Amniotic epithelial cell (primary cell): Measurements from ENCODE around the gene CHCHD6.

Experiments used
- DNase-seq: peaks from one replicate; pipeline ENCODE4 v3.0.0-alpha.2; 2010; ENCODE audit warnings: low read depth

The CHCHD6 gene

DNA sequence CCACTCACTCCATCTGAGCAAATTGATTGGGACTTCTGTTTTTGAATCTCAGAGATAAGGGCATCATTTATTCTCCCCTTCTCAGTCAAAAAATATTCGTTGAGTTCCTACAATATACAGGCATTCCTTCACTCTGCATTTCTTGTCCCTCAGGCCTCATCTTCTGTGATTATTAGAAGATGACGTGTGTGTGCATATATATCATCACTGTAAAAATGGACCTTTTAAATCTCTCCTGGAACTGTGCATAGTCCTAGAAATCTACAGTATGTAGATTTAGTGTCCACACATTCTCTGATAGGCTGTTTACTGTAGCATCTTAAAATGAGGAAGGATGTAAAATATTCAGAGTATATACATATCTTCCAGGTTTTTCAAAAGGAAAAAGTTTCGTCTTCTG lies 235.7 kb downstream of the CHCHD6 start:
- DNase-seq, result no peak

DNA sequence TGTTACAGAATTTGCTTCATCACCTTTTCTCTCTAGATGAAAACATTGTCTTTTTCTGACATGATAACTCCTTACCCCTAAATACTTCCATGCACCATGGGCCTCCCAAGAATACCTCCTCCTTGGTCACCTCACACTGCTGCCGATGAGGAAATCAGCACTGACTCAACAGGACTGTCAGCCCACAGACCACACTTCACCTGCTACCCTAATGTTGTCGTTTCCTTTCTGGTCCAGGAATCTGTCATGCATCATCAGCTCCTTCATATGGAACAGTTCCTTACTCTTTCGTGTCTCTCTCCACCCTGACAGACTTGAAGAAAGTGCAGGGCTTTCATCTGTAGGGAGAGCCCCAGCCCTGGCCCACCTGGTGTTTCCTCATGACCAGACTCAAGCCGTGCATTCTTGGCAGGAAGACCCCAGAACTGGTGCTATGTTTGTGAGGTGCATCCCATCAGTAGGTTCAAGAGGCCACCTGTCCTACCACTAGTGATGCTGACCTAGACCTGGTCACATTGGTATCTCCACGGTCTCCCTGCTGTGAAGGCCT lies 237.8 kb downstream of the CHCHD6 start:
- DNase-seq, result peak; percentile 22

DNA sequence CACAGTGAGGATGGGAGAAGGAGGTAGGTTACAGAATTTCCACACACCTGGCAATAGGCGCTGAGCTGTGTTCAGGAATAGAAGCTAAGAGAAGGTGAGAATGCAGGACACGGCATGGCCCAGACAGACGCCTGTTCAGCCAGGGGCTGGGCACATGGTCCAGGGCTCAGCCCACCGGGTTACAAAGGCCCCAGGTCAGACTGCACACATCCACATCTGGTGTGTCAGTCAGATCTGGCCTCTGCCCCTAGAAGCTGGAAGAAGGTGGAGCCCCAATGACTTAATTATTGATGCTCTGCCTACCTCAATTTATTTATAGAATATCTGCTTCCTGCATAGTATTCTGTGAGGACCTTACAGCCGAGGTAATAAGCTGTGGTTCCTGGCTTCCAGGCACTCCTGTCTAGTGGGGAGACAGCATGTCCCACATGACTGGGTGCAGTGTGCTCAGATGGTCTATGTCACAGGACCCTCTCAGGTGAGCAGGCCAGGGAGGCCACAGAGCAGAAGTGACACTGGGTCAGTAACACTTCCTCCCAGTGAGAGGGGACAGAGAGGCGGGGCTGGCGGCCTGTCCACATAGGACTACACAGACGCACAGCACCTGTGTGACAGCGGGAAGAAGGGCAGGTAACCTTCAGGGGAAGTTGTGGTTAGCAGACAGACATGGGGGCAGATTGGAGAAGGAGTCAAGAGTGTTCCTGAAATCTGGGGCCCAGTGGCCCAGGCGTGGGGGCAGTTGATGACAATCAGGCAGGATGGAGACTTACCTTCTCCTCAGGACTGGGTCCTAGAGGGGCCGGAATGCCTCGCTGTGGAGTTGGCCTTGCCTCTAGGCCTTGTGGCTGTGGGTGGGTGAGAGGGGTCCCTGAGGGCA lies 240.3 kb downstream of the CHCHD6 start:
- DNase-seq, result no peak

DNA sequence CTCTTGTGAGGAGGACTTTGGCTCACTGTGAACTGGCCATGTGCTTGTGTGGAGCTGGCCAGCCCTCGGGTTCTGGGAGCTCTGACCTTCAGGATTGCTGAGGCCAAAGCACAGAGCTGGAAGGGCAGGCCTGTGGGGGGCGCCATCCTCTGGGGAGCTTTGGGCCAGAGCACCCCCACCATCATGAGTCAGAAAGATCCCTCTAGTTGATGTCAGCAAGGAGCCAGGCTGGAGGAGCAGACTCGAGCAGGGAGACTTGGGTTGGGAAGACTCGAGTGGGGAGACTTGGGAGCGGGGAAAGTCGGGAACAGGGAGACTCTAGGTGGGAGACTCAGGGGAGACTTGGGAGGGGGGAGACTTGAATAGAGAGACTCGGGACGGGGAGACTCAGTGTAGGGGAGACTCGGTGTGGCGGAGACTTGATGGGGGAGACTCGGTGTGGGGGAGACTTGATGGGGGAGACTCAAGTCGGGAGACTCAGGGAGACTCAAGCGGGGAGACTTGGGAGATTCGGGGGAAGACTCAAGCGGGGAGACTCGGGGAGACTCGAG lies 241.2 kb downstream of the CHCHD6 start:
- no peak for DNase-seq

DNA sequence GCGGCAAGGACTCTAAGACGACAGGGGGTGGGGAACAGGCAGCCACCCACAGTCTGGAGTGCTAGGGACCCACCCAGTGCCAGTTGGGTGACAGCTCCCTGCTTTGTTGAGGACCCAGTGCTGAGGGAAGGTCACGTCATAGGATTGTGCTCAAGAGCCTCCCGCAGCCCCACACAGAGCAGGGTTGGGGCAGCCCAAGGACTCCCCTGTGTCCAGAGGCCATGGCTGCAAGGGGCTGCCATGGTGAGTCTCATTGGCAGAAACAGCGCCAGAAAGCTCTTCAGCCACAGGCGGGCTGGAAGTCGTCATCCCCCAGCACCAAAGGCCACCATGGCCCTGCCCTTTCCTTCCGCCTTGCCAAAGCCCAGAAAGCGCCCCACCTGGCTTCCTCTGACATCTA lies 241.9 kb downstream of the CHCHD6 start:
- DNase-seq, result no peak

DNA sequence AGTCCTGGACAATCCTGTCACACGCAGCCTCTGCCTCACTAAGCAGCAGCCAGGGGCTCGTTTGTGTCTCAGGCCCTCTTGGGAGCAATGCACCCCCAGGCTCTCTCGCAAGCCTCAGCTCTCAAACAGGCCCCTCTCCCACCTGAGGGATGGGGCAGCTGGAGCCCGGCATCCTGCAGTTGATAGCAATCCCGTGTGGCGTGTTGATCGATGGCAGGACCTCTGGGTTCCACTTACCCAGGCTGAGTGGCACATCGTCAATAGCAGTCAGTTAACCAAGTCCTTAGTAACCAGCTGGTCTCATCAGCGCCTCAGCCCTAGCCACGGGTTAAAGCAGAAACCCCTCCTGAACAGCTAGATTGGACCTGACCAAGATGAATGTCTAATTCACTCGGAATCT lies 242.4 kb downstream of the CHCHD6 start:
- DNase-seq, result no peak

DNA sequence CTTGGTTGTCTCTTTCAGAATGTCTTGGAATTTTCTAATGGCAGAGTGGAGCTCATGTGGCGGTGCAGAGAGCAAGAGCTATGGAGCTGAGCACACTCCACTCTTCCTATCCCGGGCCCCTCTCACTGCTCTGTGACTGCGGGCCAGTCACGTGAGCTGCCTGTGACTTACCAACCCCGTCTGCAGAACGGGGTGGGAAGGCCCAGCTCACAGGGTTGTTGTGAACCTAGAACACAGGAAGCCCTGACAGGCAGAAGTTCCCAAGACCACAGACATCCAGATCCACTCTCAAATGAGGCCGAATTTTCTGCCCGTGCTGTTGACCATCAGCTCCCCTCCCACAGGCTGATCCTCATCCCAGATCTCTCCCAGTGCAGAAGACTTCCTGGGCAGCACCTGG lies 243.4 kb downstream of the CHCHD6 start:
- DNase-seq, result no peak

DNA sequence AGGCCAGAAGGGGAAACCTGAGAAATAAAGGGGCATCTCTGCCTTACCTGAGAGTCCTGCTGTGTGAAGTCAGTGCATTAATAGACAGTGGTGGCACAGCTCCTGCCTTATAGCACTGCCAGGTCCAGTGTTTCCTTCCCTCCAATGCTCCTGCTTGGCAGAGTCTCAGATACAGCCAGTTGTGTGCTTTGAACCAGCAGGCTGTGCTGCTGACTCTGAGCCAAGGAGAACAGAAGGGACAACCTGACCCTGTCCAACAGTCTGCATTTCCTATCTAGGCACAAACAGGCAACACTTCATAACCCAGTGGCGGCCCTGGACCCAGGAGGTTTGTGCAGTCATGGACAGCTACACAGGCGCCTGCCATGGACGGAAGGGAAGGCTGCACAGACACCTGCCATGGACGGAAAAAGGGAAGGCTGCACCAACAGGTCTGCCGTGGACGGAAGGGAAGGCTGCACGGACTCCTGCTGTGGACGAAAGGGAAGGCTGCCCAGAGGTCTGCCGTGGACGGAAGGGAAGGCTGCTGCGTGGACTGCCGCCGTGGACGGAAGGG lies 245.0 kb downstream of the CHCHD6 start:
- no peak for DNase-seq

DNA sequence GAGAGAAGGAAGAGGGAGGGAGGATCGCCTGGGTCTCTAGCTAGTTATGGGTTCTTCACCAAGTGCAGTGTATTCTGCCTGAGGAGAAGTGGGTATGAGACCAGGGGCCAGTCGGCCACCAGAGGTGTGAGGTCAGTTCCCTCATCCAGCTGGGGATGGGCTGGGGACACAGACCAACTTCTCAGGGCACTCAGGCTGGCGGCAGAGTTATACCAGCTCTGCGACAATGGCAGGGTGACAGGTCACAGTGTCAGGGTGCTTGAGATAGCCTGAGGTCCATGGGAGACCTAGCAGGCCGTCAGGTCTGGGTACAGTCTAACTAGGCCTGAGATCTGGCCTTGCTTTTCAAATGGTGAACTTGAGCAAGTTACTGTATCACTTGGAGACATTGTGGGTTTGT lies 247.5 kb downstream of the CHCHD6 start:
- DNase-seq, result no peak

DNA sequence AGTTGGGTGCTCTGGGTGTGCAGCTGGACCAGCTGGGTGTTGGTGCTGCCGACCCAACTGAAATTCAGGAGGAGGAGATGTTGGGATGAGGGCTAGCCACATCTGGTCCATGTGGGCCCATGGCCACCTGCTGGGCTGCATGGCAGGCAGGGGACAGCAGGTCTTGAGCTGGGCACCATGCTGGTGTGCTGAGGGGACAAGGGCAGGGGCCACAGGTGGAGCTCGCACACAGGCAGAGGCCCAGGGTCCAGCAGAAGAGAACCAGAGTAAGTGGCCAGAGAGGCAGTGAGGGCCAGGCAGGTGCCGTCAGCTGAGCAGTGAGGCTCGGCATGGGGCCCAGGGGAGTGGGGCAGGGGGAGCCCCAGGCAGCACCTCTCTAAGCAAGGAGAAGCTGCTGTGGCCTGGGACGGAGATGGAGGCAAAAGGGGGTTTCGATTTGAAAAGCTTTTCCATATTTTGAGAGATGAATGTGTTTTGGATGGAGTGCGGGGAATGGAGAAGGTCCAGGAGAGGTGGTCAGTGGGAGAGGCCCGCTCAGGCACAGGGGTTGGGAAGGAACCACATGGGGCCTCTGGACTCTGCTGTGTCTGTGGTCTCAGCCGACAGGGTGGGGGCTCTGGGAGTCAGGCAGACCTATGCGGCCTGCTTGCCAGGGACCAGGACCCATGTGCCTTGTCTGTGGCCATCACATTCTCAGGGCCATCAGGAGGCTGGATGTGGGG lies 248.4 kb downstream of the CHCHD6 start:
- no peak for DNase-seq

DNA sequence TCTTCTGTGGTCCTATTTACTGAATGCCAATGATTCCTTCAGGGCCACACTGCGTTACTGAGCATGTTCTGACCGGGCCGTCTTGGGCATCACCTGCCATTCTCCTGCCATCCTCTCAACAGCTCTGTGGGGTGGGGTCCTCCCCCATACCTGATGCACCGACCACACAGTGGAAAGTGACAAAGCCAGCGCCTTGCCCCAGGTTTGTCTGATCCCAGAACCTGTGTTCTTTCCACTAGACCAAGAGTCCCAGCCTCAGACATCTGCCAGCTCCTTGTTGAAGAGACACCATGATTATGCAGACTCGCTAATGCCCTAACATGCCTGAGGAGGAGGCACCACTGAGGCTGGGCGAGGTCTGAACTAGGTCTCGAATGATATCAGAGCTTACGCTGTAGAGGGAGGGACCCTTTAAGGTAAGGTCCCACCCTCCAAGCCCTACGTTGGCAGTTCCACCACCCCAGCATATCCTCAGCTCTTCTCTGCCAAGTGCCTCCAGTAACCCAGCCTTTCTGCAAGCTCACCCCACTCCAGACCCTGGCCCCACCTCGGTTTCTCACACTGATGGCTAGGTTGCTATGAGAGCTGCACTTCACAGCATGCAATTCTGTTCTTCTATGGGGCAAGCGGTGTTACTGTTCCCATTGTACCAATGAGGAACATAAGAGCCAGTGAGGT lies 249.1 kb downstream of the CHCHD6 start:
- no peak for DNase-seq

DNA sequence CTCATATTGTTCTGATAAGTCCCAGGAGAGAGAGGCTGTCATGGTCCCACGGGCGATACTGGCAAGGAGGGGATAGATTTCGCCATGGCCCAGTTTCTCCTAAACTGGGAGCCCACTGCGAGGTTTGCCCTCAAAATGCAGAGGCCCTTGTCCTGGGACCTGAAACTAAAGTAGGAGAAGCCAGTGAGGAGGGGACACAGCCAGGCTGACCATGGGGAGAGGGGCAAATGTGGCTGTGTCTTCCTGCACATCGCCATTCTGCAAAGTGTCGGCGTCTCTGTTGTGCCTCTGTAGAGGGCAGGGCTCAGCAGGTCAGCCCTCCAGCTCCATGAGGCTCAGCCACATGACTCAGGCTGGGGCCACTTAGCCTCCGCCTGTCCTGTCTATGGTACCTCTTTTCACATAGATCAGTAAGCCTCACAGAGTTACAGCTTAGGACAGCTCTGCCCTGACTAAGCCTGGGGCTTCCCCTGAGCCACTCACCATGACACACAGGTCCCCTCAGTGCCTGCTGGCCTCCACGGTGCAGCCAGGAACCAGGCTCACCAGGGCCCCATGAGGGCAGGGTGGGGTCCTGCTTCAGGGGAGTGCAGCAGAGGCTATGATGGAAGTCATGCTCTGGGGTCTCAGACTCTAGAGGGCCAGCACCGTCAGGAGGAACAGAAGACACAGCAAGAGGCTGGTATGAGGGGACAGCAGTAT lies 250.3 kb downstream of the CHCHD6 start:
- no peak for DNase-seq

DNA sequence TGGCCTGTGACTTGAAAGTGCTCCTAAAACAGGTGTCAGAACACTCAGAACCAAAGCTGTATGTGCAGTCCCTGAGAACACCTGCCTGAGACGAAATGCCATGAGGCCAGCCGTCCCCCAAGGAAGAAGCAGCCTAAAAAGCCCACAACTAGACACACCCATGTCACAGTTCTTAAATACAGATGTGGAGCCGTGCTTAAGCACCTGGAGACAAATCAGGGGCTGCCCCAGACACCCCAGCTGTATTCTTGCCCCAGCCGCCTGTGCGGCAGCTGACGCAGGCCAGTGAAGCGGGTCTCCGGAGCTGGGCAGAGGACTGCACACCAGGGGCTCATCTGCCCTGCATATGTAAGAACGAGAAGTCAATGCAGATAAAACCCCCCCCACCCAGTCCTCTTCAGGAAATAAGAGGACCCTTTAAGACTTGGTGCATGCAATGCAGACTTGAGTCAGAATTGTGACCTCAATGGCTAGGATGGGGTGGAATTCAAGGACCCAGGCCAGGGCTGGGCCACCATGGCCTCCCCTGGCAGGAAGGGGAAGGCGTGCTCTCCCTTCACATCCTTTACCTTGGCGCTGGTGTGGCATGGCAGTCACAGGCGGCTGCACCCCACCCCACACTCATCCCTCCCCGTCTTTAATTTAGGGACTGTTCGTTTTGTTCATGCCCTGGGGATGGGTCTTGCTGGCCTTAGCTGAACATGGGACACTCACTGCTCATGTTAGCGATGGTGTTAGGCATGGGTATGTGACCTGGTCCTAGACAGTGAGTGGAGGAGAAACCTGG lies 251.2 kb downstream of the CHCHD6 start:
- DNase-seq, result no peak

DNA sequence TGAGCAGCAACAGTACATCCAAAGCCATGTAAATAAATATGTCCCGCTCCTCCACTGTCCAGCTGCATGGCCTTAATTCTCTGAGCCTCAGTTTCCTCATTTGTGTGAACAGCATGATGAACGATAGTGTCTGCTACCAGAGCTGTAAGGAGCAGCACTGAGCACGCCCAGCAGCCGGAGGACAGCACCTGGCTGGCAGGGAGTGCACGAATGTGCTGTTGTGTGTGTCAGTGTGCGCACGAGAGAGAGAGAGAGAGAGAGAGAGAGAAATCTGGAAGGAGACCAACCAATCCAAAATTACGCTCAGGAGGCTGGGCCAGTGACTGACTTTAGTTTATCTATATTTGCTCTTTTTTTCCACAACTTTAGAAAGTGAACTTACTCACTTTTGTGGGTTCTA lies 252.3 kb downstream of the CHCHD6 start:
- DNase-seq, result no peak

DNA sequence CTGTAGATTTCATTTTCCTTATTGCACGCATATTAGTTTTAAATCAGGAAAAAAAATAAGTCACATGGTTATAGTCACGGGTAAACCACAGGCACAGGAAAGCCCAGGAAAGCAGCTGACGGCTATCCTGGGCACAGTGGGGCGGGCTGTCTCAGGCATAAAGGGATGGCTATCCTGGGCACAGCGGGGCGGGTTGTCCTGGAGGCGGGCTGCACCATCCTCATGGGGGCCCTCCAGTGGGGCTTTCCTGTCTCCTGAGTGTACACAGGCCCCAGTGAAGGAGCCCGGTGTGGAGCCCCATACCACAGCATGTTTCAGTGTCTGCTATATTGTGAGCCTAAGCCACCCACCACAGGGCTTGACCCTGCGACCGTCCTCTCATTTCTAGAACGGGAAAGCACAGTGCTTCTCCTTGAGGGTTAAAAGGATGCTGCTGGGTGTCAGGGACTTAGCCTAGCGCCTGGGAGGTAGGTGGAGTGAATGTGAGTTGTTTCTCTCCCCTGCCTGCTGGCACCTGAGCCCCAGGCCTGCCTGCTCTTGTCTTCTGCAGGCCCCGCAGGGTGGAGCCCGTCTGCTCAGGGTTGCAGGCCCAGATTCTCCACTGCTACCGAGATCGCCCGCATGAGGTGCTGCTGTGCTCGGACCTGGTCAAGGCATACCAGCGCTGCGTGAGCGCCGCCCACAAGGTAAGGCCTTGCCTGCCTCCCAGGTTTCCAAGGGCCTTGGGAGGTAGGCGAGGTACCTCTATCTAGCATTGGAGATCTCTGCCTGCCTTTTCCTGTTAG lies 253.0 kb downstream of the CHCHD6 start:
- DNase-seq, result no peak

DNA sequence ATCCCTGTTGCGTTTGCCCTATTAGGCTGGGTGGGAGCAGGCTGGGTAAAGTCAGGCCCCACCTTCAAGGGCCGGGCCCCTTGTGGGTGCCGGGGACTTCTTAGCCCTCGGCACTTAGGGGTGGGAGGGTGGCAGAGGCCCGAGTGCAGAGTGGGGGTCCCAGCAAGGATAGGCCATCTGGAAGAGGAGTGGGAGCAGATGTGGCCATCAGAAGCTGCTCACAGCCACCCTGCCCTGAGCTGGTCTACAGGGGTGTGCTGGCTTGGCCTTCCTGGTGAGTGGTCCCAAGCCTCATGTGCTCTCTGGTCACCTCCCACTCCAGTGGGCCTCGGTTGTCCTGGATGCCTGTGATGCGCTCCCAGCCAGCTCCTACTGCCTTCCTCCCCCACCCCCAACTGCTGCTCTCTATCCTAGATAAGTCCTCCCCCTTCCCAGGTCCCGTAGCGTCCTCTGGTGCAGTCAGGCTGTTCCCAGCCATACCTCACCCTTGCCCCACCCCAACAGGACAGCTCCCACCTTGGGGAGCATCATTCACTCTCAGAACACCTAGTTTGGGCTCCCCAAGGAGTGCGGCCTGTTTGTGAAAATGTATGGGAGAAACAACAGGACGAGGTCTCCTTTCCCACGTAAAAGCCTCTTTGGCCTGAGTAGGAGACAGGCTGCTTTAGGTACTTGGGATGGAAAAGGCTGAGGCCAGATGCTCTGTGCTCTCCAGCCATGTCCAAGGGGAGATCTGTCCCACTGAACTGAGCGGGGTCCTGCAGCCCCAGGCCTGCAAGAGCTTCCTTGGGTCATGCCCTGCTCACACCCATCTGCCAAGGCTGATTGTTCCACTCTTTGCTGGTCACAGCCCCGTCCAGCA lies 254.0 kb downstream of the CHCHD6 start:
- no peak for DNase-seq

DNA sequence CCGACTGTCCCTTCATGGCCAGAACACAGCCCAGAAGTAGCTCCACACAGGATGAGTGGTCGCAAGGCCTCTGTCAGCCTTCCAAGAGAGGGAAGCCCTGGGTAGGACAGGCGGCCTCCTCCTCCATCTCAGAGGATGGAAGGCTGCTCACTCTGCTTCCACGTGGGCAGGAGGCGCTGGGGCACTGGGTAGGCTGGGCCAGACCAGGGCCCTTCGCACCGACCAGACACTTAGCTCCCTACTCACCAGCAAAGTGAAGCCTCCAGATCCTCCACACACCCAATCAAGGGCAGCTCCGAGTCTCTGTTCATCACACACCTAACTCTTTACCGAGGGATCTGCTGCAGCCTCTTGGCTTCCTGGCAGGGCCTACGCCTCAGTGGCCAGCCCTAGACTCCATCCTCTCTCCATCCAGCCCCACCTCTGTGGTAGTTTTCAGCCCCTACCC lies 254.6 kb downstream of the CHCHD6 start:
- no peak for DNase-seq

DNA sequence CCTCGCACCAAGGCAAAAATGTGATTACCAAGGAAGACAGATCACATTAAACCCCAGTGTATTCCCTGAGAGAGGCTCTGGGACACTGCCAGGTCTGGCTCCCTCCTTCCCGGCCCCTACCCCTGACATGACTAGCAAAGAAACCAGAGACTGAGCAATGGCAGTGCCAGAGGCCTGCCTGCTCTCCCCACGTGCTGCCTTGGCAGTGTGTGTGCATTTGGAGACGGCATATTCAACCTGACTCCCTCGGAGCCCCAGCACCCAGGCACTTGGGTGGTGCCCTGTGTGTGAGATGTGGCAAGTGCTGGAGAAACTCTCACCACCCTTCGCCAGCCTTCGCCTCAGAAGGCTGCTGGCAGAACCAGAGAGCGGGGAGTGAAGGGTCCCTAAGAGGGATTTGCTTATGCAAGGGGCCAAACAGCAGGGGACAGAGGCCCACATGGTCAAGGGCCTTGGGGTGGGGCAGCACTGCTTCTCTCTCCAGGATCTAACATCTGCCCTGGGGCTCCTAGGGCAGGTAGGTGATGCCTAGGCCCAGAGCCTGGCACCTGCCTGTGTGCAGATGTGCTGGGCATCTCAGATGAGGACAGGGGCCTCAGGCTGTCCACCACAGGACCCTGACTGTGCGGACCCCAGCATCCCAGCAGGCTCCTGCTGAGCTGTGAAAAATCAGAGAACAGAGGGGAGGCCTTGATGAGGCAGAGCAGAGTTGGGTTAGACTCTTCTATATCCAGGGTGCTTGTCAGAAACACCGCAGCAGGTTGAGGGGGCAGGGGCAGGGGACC lies 255.3 kb downstream of the CHCHD6 start:
- DNase-seq, result no peak
